CD4-positive, alpha-beta T cell treated with Interleukin-12 subunit alpha and Interleukin-12 subunit beta, for 1 hour (primary cell): ENCODE results near the gene QRFP.
"Not testable (repeated sequence)": the region's sequence is repeated elsewhere in the genome, so short reads cannot be mapped to it uniquely, and the experiment has no call there.

Experiments
- DNase-seq: peaks from one replicate; pipeline ENCODE4 v3.0.0-alpha.2; 2020

QRFP gene

GRCh38 chr9:130870491-130871381 lies 25.9 kb downstream of the QRFP start:
- DNase-seq, result no peak

- DNase-seq, result no peak
Measured at GRCh38 chr9:130869250-130869649, 27.4 kb downstream of the QRFP start.

GRCh38 chr9:130868230-130868629 lies 28.4 kb downstream of the QRFP start:
- DNase-seq, result no peak

- no peak for DNase-seq
Measured at GRCh38 chr9:130867556-130867955, 29.1 kb downstream of the QRFP start.

- DNase-seq, result peak; percentile 50
Measured at GRCh38 chr9:130866474-130866965, 30.1 kb downstream of the QRFP start.

GRCh38 chr9:130865921-130866320 lies 30.7 kb downstream of the QRFP start:
- no peak for DNase-seq

GRCh38 chr9:130864541-130864940 lies 32.1 kb downstream of the QRFP start:
- DNase-seq, result no peak

- no peak for DNase-seq
Measured at GRCh38 chr9:130862747-130863146, 33.9 kb downstream of the QRFP start.

- DNase-seq, result no peak
Measured at GRCh38 chr9:130862217-130862616, 34.4 kb downstream of the QRFP start.

- no peak for DNase-seq
Measured at GRCh38 chr9:130861372-130862180, 35.0 kb downstream of the QRFP start.

- DNase-seq, result no peak
Measured at GRCh38 chr9:130860458-130861316, 35.9 kb downstream of the QRFP start.

GRCh38 chr9:130858739-130859705 lies 37.6 kb downstream of the QRFP start:
- no peak for DNase-seq

GRCh38 chr9:130857864-130858738 lies 38.5 kb downstream of the QRFP start:
- DNase-seq, result no peak

GRCh38 chr9:130856474-130856873 lies 40.1 kb downstream of the QRFP start:
- DNase-seq, result no peak

GRCh38 chr9:130854835-130855234 lies 41.8 kb downstream of the QRFP start:
- no peak for DNase-seq

- no peak for DNase-seq
Measured at GRCh38 chr9:130854092-130854491, 42.5 kb downstream of the QRFP start.

GRCh38 chr9:130852801-130853200 lies 43.8 kb downstream of the QRFP start:
- no peak for DNase-seq

- no peak for DNase-seq
Measured at GRCh38 chr9:130849356-130849755, 47.3 kb downstream of the QRFP start.

- DNase-seq, result not testable (repeated sequence)
Measured at GRCh38 chr9:130848514-130848913, 48.1 kb downstream of the QRFP start.
